HG02571 (cell line): ENCODE data around the gene UBN1.

Source experiments
- ATAC-seq: cut with Tn5 transposase; IDR thresholded peaks from one replicate; pipeline ENCODE4 v1.9.1; 2021; ENCODE audit warnings: mild to moderate bottlenecking, moderate library complexity; ENCODE audit not compliant: unreplicated experiment

The UBN1 gene

GRCh38 chr16:4904108-4904941 lies 57.0 kb downstream of the UBN1 start:
- no peak for ATAC-seq

GRCh38 chr16:4904942-4905615 lies 57.8 kb downstream of the UBN1 start:
- ATAC-seq = no peak

- no peak for ATAC-seq
Measured at GRCh38 chr16:4908854-4909401, 61.6 kb downstream of the UBN1 start.

- no peak for ATAC-seq
Measured at GRCh38 chr16:4909825-4910224, 62.5 kb downstream of the UBN1 start.

GRCh38 chr16:4910828-4911227 lies 63.5 kb downstream of the UBN1 start:
- no peak for ATAC-seq

- ATAC-seq = no peak
Measured at GRCh38 chr16:4911970-4912386, 64.7 kb downstream of the UBN1 start.

- no peak for ATAC-seq
Measured at GRCh38 chr16:4913130-4913773, 66.0 kb downstream of the UBN1 start.

- no peak for ATAC-seq
Measured at GRCh38 chr16:4913774-4914525, 66.7 kb downstream of the UBN1 start.

GRCh38 chr16:4914528-4915225 lies 67.4 kb downstream of the UBN1 start:
- no peak for ATAC-seq

- ATAC-seq = no peak
Measured at GRCh38 chr16:4915226-4915761, 68.0 kb downstream of the UBN1 start.

GRCh38 chr16:4917117-4917516 lies 69.8 kb downstream of the UBN1 start:
- no peak for ATAC-seq

GRCh38 chr16:4918781-4919251 lies 71.5 kb downstream of the UBN1 start:
- no peak for ATAC-seq

GRCh38 chr16:4920826-4921225 lies 73.5 kb downstream of the UBN1 start:
- ATAC-seq = no peak

GRCh38 chr16:4922721-4923342 lies 75.6 kb downstream of the UBN1 start:
- no peak for ATAC-seq

- ATAC-seq = no peak
Measured at GRCh38 chr16:4923853-4924252, 76.6 kb downstream of the UBN1 start.

- no peak for ATAC-seq
Measured at GRCh38 chr16:4924593-4925292, 77.5 kb downstream of the UBN1 start.

- no peak for ATAC-seq
Measured at GRCh38 chr16:4925293-4925607, 78.0 kb downstream of the UBN1 start.

GRCh38 chr16:4925791-4926190 lies 78.5 kb downstream of the UBN1 start:
- ATAC-seq = no peak

- ATAC-seq = no peak
Measured at GRCh38 chr16:4926928-4927327, 79.6 kb downstream of the UBN1 start.
